Uterus (tissue), 2 donors: ENCODE data around the gene AFG1L.
A peak's percentile ranks its signal among the peaks of the same experiment; 100 is the strongest.

Experiments used
- CTCF ChIP-seq, 4 experiments: fragments of 200-600 bp in 2 of 4; fragments of 450-650 bp in 2 of 4; sonication (generic) in 2 of 4; IDR thresholded peaks; one replicate each; pipeline ENCODE4 v1.5.1; 2016 to 2019; ENCODE audit warnings: antibody characterized with exemption in 4 of 4, mild to moderate bottlenecking in 2 of 4, moderate library complexity in 1 of 4
- POLR2A ChIP-seq, 2 donors: fragments of 450-650 bp; IDR thresholded peaks; one replicate each; pipeline ENCODE4 v1.6.1; 2016; ENCODE audit warnings: antibody characterized with exemption in 2 of 2, mild to moderate bottlenecking in 1 of 2, moderate library complexity in 1 of 2

DNA sequence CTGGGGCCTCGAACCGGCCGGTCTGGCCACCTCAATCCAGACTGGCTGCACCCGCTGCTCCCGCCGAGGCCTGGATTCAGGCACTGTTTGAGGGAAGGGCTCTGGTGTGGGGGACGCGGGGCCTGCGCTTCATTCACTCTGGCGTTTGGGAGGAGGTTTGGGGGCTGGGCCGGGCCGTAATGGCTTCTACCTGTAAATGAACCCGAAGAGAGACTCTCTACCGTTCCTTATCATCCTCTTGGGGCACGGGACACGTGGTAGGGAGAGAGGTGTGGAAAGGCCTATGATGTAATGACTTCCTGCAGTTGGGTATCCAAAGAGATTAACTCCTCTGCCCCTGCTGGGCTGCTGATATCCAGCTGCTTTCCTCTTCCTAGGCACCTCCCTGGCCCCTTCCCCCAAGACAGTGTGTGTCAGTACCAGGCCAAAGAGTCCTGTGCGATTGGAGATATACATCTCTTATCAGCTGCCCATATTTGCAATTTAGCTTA is 267.7 kb downstream of the AFG1L start:
- TF ChIP-seq CTCF (IDR thresholded peaks at IDR 0.05): peak in 1 of 4 experiments; percentile 34
- peak; percentile 53 to 54 for TF ChIP-seq POLR2A (IDR thresholded peaks at IDR 0.05)
